NT2/D1 (cell line): Measurements from ENCODE around the gene LARGE1.

ENCODE experiments used
- SUZ12 ChIP-seq: IDR thresholded peaks from 2 replicates; pipeline ENCODE4 v1.6.1; 2011; ENCODE audit not compliant: insufficient read length, insufficient read depth; ENCODE audit errors: extremely low read depth
- YY1 ChIP-seq: IDR thresholded peaks from 2 replicates; pipeline ENCODE4 v1.6.1; 2011; ENCODE audit not compliant: insufficient read length, insufficient read depth
- ZNF274 ChIP-seq: IDR thresholded peaks from 2 replicates; pipeline ENCODE4 v1.6.1; 2011; ENCODE audit warnings: mild to moderate bottlenecking, low read depth, low read length

GRCh38 chr22:33850724-33851123 is 69.6 kb downstream of the LARGE1 start:
- no peak for TF ChIP-seq YY1
- no peak for TF ChIP-seq ZNF274
- no peak for TF ChIP-seq SUZ12
